ENCODE measurements around the gene FOXP3.

DNA sequence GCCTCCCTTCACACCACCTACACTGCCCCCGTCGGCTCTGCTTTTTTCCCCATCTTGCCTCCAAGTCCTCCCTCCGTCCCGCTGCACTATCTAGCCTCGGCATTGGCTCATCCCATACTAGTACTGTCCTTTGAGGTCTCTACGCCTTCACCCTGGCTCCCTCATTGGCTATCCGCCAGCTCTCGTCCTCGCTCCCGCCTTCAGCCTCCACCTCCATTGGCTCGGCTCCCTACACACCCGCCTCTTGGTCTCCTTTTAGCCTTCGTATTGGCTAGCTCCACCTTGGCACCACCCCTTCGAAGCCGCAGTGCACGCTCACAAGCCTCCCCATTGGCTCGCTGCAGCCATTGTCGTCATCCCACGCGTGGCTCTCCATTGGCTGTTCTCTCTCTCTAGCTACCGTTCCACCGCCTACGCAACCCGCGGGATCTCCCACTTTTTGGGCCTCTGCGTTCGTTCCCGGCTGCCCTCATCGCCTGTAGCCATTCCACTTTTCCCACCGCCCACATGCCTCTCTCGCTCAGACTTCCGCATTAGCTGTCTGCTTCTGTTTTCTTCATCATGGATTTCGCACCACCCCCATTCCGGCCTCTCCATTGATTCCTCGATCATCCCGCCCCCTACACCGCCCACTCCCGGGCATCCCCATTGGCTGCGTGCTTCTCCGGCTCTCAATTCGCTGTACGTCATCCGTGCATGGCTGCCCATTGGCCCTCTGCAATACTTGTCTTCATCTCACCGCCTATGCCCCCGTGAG is 4.7 kb upstream of the FOXP3 start:
- no peak for TF ChIP-seq CTCF (IDR thresholded peaks at IDR 0.05)
- peak; percentile 72 for TF ChIP-seq POLR2AphosphoS5 (IDR thresholded peaks at IDR 0.05; ENCODE audit: low read depth, low read length)
- TF ChIP-seq SIN3A (IDR thresholded peaks at IDR 0.05; ENCODE audit: borderline replicate concordance, insufficient read depth, low read depth, low read length) = no peak
